ENCODE measurements around the gene MINK1.
A peak's percentile ranks its signal among the peaks of the same experiment; 100 is the strongest.

- peak; percentile 50; the same call in 1 of the 2 replicates for TF ChIP-seq SP1 (CRISPR knock-in tag; conservative IDR thresholded peaks at IDR 0.05)
- TF ChIP-seq CREB1 (CRISPR knock-in tag; IDR thresholded peaks at IDR 0.05) = no peak
- TF ChIP-seq CTCF (IDR thresholded peaks at IDR 0.05) = no peak
Measured at GRCh38 chr17:4806777-4807604, 26.1 kb upstream of the MINK1 start, which contains the start of gene PLD2.

All from WTC11 (cell line).